Smooth muscle cell (in vitro differentiated cells): ENCODE data around the gene BAX. TPM values are rescaled to one million over a fixed set of nuclear protein-coding genes. Genes with fewer than 3 reads are reported as not detected.
"Not testable (repeated sequence)": the region's sequence is repeated elsewhere in the genome, so short reads cannot be mapped to it uniquely, and the experiment has no call there.

ENCODE experiments used
- DNase-seq: peaks from one replicate; lab custom pipeline; 2025; ENCODE audit not compliant: unreplicated experiment; lab: John Stamatoyannopoulos, UW
- H2AFZ ChIP-seq: fragments of 200-600 bp; sonication (generic); 2 replicates; pipeline ENCODE4 v1.6.0; 2016; ENCODE audit warnings: antibody characterized with exemption, low read depth, mild to moderate bottlenecking
- H3F3A ChIP-seq: fragments of 200-600 bp; sonication (generic); 2 replicates; pipeline ENCODE4 v1.6.0; 2017; ENCODE audit warnings: antibody characterized with exemption, low read depth
- H3K27ac ChIP-seq: fragments of 200-600 bp; sonication (generic); 2 replicates; pipeline ENCODE4 v1.5.1; 2016; ENCODE audit warnings: low read depth, mild to moderate bottlenecking
- H3K27me3 ChIP-seq: fragments of 200-600 bp; sonication (generic); 2 replicates; pipeline ENCODE4 v1.6.1; 2016; ENCODE audit warnings: low read depth, mild to moderate bottlenecking
- H3K36me3 ChIP-seq: fragments of 200-600 bp; sonication (generic); 2 replicates; pipeline ENCODE4 v1.5.1; 2016; ENCODE audit warnings: low read depth
- H3K4me1 ChIP-seq: fragments of 200-600 bp; sonication (generic); 2 replicates; pipeline ENCODE4 v1.5.1; 2016; ENCODE audit warnings: low read depth
- H3K4me2 ChIP-seq: fragments of 200-600 bp; sonication (generic); 2 replicates; pipeline ENCODE4 v1.6.0; 2016; ENCODE audit warnings: mild to moderate bottlenecking
- H3K4me3 ChIP-seq: fragments of 200-600 bp; sonication (generic); 2 replicates; pipeline ENCODE4 v1.5.1; 2016; ENCODE audit warnings: mild to moderate bottlenecking
- H3K79me2 ChIP-seq: fragments of 200-600 bp; sonication (generic); 2 replicates; pipeline ENCODE4 v1.6.0; 2016; ENCODE audit warnings: low read depth, mild to moderate bottlenecking
- H3K9ac ChIP-seq: fragments of 200-600 bp; sonication (generic); 2 replicates; pipeline ENCODE4 v1.6.0; 2016; ENCODE audit warnings: low read depth
- H3K9me3 ChIP-seq: fragments of 200-600 bp; sonication (generic); replicated peaks from 2 replicates; pipeline ENCODE4 v1.5.1; 2016; ENCODE audit warnings: low read depth
- H4K20me1 ChIP-seq: fragments of 200-600 bp; sonication (generic); 2 replicates; pipeline ENCODE4 v1.6.0; 2016; ENCODE audit warnings: low read depth
- CTCF ChIP-seq: fragments of 200-600 bp; sonication (generic); IDR thresholded peaks from 2 replicates; pipeline ENCODE4 v1.5.1; 2017; ENCODE audit warnings: borderline replicate concordance, mild to moderate bottlenecking, antibody characterized with exemption; ENCODE audit not compliant: insufficient read depth, poor library complexity, severe bottlenecking
- WGBS: methylation state at CpG from one replicate; pipeline ENCODE4 v1.1.7; 2016; ENCODE audit warnings: low lambda C conversion rate; 5-methylcytosine and 5-hydroxymethylcytosine counted together
- polyA plus RNA-seq: library from polyadenylated mRNA; unstranded; fragments of >200 nt; fragmentation: Nextera tagmentation; extraction: Ambion mirVana; gene quantifications from 2 replicates; pipeline ENCODE4 v1.2.1, GENCODE V29; 2016
- total RNA-seq: library from RNA; depleted of rRNA; stranded (reverse); fragments of >200 nt; gene quantifications from 2 replicates; pipeline ENCODE4 v1.2.3, GENCODE V29; 2014

BAX gene
- total and polyA plus RNA-seq, 2 experiments from 2014 or later, result 42.8 to 153 TPM

DNA sequence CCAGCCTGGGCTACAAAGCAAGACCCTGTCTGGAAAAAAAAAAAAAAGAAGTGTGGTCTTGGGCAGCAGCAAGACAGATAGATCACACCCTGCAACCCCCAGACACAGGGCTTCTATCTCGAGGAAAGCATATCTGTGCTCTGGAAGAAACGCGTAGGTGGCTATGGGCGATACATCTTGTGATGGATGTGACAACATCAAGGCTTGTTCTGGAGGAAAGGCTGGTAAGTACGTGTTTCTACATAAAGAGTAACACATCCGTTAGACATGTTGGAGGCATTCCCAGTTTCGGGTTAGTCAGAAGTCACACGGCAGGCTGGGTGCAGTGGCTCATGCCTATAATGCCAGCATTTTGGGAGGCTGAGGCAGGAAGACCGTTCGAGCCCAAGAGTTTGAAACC lies 27.8 kb upstream of the BAX start:
- H2AFZ ChIP-seq, result no peak overlapping the region
- peak overlapping the region; percentile 12 for H3K4me2 ChIP-seq
- no peak for TF ChIP-seq CTCF
- no peaks in the 10 kb centered on the region for H3K9me3 ChIP-seq
- no peaks in the 10 kb centered on the region for H3K36me3 ChIP-seq
- peaks cover 7% of the 10 kb centered on the region for H3F3A ChIP-seq
- H3K27me3 ChIP-seq, result no peaks in the 10 kb centered on the region
- no peak for DNase-seq
- no peaks in the 10 kb centered on the region for H3K4me1 ChIP-seq
- H3K27ac ChIP-seq, result peak overlapping the region; percentile 27
- H4K20me1 ChIP-seq, result no peaks in the 10 kb centered on the region
- no peaks in the 10 kb centered on the region for H3K79me2 ChIP-seq
- 43% methylated on average over 10 of the region's 10 CpGs for WGBS
- no peak overlapping the region for H3K9ac ChIP-seq
- no peak overlapping the region for H3K4me3 ChIP-seq

DNA sequence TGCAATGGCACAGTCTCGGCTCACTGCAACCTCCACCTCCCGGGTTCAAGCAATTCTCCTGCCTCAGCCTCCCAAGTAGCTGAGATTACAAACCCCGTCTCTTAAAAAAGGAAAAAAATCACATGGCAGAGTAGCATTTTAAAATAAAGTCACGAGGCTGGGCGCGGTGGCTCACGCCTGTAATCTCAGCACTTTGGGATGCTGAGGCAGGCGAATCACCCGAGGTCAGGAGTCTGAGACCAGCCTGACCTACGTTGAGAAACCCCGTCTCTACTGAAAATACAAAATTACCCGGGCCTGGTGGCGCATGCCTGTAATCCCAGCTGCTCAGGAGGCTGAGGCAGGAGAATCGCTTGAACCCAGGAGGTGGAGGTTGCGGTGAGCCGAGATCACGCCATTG lies 27.0 kb upstream of the BAX start:
- H3K9me3 ChIP-seq, H3K27me3 ChIP-seq, H3K9ac ChIP-seq, H4K20me1 ChIP-seq, H3K4me3 ChIP-seq, H3K79me2 ChIP-seq, H3K36me3 ChIP-seq, H3F3A ChIP-seq, H3K4me1 ChIP-seq, H3K4me2 ChIP-seq, H2AFZ ChIP-seq, DNase-seq, H3K27ac ChIP-seq: not testable (repeated sequence)
- WGBS, result 94% methylated on average over 17 of the region's 17 CpGs

DNA sequence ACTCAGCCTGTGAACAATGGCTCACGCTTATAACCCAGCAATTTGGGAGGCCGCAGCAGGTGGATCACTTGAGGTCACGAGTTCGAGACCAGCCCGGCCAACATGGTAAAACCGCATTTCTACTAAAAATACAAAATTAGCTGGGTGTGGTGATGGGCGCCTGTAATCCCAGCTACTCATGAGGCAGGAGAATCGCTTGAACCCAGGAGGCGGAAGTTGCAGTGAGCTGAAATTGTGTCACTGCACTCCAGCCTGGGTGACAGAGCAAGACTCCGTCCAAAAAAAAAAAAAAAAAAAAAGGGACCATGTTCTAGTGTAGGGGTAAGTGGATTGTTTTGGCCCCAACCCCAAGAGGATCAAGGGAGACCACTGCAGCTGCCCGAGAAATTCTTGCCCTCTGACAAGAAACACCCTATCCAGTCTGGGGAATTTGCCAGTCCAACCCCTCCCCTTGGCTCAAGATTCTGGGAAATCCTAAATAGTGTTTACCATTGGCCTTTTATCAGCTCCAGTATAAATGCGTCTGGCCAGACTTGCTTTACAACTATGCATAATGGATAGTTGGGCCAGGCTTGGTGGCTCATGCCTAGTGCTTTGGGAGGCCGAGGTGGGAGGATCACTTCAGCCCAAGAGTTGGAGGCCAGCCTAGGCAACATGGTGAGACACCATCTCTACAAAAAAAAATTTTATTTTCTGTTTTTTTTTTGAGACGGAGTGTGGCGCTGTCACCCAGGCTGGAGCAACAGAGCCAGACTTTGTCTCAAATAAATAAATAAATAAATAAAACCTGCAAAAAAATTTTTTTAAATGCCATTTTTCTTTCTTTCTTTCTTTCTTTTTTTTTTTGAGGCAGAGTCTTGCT lies 26.3 kb upstream of the BAX start:
- H3K27ac ChIP-seq, result no peak overlapping the region
- H3K4me3 ChIP-seq, result no peak overlapping the region
- TF ChIP-seq CTCF, result no peak
- peaks cover 7% of the 10 kb centered on the region for H3F3A ChIP-seq
- H3K9ac ChIP-seq, result no peak overlapping the region
- H3K4me1 ChIP-seq, result peaks cover 7% of the 10 kb centered on the region
- no peak for DNase-seq
- no peaks in the 10 kb centered on the region for H3K36me3 ChIP-seq
- no peak overlapping the region for H2AFZ ChIP-seq
- H3K9me3 ChIP-seq, result no peaks in the 10 kb centered on the region
- no peaks in the 10 kb centered on the region for H3K27me3 ChIP-seq
- no peaks in the 10 kb centered on the region for H3K79me2 ChIP-seq
- no peak overlapping the region for H3K4me2 ChIP-seq
- H4K20me1 ChIP-seq, result no peaks in the 10 kb centered on the region
- WGBS, result 85% methylated on average over 15 of the region's 15 CpGs

- H3K27ac ChIP-seq, result no peak within 1 kb of the TSS
- peak within 1 kb of the TSS; percentile 56 for H3K4me3 ChIP-seq
- no peaks in the 10 kb centered on the region for H3K36me3 ChIP-seq
- peaks cover 14% of the 10 kb centered on the region for H3K4me1 ChIP-seq
- no peaks in the 10 kb centered on the region for H3K79me2 ChIP-seq
- H4K20me1 ChIP-seq, result no peaks in the 10 kb centered on the region
- peak; percentile 33 for DNase-seq
- no peaks in the 10 kb centered on the region for H3K9me3 ChIP-seq
- no peak within 1 kb of the TSS for H3K9ac ChIP-seq
- 1% methylated on average over 42 of the region's 43 CpGs for WGBS
- H2AFZ ChIP-seq, result peak within 1 kb of the TSS; percentile 26
- no peaks in the 10 kb centered on the region for H3F3A ChIP-seq
- H3K27me3 ChIP-seq, result no peaks in the 10 kb centered on the region
- TF ChIP-seq CTCF, result no peak
- H3K4me2 ChIP-seq, result peak within 1 kb of the TSS; percentile 86
Observed at GRCh38 chr19:48933382-48933932, 21.2 kb upstream of the BAX start, which contains the start of gene DHDH. Gene DHDH, plus strand, starts transcription at chr19:48933699. Its CDS starts 23 bp downstream, at chr19:48933722.
